Transverse colon (tissue), 4 donors: Measurements from ENCODE around the gene GPD2.

Experiments used
- CTCF ChIP-seq, 5 experiments: fragments of 200-600 bp in 3 of 5; fragments of 450-650 bp in 2 of 5; sonication (generic) in 3 of 5; IDR thresholded peaks; 1 replicate in 2 of 5; 2 replicates in 3 of 5; pipeline ENCODE4 v1.5.1; 2016 to 2017; ENCODE audit warnings: antibody characterized with exemption in 5 of 5, inconsistent platforms in 3 of 5, mild to moderate bottlenecking in 2 of 5, moderate library complexity in 1 of 5
- EP300 ChIP-seq: sonication (generic); formaldehyde crosslinking; IDR thresholded peaks from one replicate; pipeline ENCODE4 v1.6.1; 2017; ENCODE audit warnings: antibody characterized with exemption, low read depth
- POLR2A ChIP-seq: fragments of 450-650 bp; IDR thresholded peaks from one replicate; pipeline ENCODE4 v1.6.1; 2016; ENCODE audit warnings: antibody characterized with exemption, mild to moderate bottlenecking, moderate library complexity
- POLR2AphosphoS5 ChIP-seq, 3 donors: sonication (generic); formaldehyde crosslinking; IDR thresholded peaks; one replicate each; pipeline ENCODE4 v1.6.1; 2016; ENCODE audit warnings: antibody characterized with exemption in 3 of 3

DNA sequence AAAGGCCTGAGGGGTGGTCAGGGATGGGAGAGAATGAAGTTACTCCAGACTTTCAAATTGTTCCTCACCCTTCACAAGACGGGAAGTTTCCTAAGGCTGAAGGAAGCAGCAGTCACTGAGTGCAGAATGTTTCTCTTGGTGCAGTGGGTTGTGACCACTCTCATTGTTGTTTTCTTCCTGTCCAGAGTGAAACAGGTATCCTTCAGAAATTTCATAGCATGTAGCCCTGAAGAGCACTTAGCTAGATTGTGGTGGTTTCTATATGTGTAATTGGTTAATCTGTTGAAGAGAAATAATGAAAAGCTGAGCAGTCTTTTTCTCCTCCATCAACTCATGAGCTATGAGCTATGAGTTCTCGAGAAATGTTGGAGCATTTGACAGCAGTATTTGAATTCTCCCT is 96.8 kb downstream of the GPD2 start:
- TF ChIP-seq CTCF (IDR thresholded peaks at IDR 0.05) (no peak), POLR2A (no peak), POLR2AphosphoS5 (IDR thresholded peaks at IDR 0.05) (no peak), EP300 (no peak)
